HG03280 (cell line): Measurements from ENCODE around the gene KCNIP1.
A peak's percentile ranks its signal among the peaks of the same experiment; 100 is the strongest.

ENCODE experiments used
- ATAC-seq: cut with Tn5 transposase; IDR thresholded peaks from one replicate; pipeline ENCODE4 v1.9.1; 2021; ENCODE audit warnings: mild to moderate bottlenecking, moderate library complexity; ENCODE audit not compliant: unreplicated experiment

Gene KCNIP1

DNA sequence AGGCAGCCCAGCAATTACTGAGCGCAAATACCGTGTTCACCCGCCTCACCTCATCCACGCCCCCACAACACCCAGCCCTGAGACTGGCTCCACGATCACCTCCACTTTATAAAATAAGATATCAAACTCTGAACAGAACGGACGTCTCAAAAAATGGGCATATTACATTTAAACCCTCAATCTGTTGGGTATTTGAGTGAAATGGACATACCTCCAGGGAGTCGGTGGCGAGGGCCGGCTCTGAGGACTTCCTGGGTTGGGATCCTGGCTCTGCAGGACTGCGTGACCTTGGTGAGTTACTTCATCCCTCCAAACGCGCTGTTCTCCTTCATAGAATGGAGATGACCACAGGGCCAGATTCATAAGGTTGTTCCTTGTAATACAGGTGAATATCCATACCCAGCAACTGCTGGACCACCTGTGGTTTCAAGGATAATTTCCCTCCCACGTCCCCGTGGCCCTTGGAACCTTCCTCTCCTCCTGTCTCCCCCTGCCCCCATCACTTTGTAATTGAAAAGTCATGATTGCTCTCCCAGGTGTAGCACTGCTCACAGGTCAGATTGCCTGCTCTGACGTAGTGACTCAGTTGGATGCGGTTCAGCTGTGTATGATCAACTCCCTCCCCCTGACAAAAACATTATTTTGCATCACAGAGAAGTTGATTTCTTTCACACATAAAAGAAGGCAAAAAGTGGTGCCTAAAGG lies 135.6 kb downstream of the KCNIP1 start:
- no peak for ATAC-seq

DNA sequence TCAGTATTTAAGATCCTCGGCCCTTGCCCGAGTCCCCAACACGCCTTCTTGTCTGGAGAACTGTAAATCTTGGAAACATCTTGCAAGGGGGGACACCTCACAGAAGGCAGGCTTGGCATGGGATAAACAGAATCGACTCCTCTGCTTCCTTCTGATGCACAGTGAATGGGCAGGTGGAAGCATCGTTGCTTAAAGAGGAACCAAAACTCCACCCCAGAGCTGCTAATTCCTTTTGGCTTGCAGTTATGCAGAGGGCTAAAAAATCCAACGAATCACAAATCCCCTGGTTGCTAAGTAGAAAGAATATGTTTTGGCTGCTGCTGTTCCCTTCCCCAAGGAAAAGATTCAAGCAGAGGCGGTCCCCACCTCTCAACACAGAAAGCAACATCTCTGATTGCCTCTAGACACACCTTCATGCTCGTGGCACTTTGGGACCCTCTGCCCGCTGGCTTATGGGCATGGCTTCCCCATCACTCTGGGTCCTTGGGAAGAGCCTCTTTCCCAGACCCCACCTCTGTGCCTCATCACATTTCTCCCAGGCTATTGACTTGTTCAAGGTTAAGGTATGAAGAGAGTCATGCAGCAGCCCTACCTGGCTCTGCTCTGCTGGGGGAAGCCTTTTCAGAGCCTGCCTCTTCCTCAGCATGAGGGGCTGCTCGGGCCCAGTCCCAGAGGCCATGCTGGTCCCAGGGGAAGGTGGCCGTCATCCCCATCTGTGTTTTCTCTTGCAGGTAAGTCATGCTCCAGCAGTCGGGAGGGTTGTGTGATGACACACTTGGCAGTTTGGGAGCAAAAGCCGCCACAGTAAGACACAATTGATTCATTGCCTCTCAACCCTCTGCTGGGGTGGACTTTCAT lies 137.1 kb downstream of the KCNIP1 start:
- ATAC-seq = no peak

- no peak for ATAC-seq
These were observed 137.8 kb downstream of the KCNIP1 start for GRCh38 chr5:170641589-170642031.

DNA sequence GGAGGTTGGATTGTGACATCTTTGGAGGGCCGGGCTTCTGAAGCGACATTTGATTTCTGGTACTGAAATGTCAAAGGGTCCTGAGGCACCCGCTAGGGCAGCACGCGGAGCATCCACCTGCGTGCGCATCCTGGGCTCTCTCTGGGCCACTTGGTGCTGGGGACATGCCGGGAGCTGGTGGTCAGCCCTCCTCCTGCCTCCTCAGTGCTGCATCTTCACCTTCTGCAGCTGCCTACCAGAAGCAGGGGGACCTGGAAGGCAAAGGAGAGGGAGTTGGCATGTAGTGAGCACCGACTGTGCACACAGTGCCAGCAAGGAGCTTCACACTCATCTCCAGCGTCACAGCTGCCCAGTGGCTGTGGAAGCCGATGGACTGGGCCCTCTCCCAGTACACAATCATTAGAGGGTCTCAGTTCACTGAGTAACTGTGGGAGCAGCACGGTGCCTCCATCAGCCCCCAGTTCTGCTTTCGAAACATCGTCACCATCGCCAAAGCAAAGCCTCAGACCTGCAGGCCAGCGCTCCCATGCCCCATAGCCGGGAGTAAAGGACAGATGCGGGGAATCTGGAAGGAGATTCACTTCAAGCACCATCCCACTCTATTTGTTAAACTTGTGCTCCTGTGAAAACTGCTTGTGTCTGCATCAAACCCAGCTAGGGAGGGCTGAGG lies 138.4 kb downstream of the KCNIP1 start:
- no peak for ATAC-seq

GRCh38 chr5:170642776-170643436 lies 139.1 kb downstream of the KCNIP1 start:
- ATAC-seq = no peak

- ATAC-seq = no peak
These were observed 139.8 kb downstream of the KCNIP1 start for GRCh38 chr5:170643591-170643990.

- no peak for ATAC-seq
These were observed 140.7 kb downstream of the KCNIP1 start for GRCh38 chr5:170644501-170644900.

GRCh38 chr5:170648541-170648940 lies 144.7 kb downstream of the KCNIP1 start:
- no peak for ATAC-seq

GRCh38 chr5:170650850-170651249 lies 147.0 kb downstream of the KCNIP1 start:
- no peak for ATAC-seq

DNA sequence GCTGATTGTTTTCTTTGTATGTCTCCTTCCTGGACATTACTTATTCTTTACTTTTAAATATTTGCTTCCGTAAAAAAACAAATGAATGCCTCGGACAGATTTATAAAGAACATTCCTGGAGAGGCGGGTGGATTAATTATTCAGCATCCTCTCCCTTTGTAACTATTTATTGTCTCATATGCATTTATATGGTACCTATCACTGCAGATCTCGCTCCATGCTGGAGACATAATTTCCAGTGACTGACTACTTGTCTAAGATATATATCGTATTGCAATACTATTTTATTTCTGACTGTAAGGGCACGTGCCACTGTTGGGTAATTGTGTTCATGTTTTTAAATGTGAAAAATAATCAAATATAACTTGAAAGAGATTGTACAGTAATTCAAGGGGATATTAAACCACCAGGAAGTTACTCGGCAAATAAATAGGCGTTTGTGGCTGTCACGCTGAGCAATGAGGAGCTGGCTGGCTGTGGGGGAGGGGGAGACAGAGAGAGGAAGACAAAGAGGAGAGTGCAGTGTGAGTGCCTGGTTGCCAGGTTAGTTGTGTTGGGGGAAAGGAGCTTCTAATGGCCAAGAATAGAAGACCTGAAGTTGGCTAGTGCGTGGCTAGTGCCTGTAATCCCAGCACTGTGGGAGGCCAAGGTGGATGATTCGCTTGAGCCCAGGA lies 147.9 kb downstream of the KCNIP1 start:
- no peak for ATAC-seq

GRCh38 chr5:170655476-170655875 lies 151.7 kb downstream of the KCNIP1 start:
- ATAC-seq = no peak

DNA sequence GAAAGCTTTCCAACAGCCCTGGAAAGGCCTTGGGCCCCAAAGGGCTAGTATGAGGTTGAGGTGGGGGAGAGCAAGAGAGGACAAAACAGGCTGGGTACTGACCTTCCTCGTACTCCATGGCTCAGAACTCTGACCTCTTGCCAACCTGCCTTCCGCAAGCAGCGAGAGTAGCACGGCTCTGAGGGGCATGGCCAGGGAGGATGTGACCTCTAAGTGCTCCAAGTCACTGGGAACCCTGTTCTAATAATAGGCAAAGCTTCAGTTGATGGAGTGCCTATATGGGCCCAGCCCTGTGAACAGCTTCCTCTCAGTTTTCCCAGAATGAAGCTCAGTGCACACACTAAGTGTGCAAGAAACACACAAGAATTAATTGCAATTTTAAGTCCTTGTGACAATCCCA lies 152.1 kb downstream of the KCNIP1 start:
- no peak for ATAC-seq

DNA sequence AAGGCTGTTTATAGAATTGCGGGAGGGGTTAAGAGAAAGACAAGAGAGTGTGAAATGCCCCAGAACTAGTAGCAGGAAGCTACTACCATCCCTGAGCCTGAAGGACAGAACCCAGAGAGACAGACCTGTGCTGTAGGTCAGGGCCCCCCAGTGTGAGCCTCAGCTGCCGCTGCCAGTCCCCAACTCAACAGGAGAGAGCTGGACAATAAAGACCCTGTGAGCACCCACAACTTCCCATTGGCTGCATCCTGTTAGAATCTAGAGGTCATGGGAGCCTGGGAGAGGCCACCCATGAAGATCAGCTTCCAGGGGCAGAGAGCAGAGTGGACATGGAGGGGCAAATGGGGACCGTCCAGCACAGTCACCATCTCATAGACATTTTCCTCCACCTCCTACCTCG lies 152.5 kb downstream of the KCNIP1 start:
- no peak for ATAC-seq

GRCh38 chr5:170660531-170660930 lies 156.7 kb downstream of the KCNIP1 start:
- ATAC-seq = no peak

GRCh38 chr5:170662966-170663365 lies 159.1 kb downstream of the KCNIP1 start:
- no peak for ATAC-seq

GRCh38 chr5:170678811-170679210 lies 175.0 kb downstream of the KCNIP1 start:
- no peak for ATAC-seq

GRCh38 chr5:170681013-170681433 lies 177.2 kb downstream of the KCNIP1 start:
- peak; percentile 87 for ATAC-seq

DNA sequence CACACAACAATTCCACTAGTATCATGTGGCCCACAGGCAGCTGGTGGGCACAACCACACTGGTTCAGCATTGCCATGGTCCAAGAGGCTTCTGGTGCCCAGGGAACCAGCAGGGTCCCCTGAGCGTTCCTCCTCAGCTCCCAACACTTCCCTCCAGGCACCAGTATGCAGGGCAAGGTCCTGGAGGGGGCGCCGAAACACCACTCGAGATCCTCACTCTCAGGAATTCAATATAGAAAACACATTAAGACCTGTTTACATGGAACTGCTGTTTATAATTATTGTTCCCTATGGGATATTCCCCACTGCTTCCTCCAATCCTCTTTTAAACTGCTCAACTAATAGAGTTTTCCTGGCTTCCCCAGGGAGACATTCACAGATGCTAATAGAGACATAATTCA lies 187.8 kb downstream of the KCNIP1 start:
- no peak for ATAC-seq

GRCh38 chr5:170693701-170694100 lies 189.9 kb downstream of the KCNIP1 start:
- ATAC-seq = no peak

DNA sequence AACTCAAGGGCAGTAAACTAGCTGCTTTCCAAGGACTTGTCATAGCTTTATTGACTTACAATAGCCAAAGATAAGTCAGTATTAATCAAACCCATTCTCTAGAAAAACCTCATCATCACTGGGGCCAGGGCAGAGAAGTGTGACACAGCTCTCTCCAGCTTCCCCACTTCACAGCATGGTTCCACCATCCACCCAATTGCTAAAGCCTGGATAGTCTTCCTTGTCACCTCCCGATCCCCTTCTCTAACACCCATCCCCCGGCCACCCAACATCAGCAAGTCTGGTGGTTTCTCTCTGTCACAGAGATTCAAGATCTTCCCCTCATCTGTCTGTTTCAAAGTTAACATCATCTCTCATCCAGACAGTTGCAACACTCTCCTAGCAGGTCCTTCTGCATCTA lies 191.1 kb downstream of the KCNIP1 start:
- no peak for ATAC-seq

- ATAC-seq = no peak
These were observed 193.2 kb downstream of the KCNIP1 start for GRCh38 chr5:170697031-170697430.
